ENCODE results near the gene TMEM201.
"Not testable (repeated sequence)": the region's sequence is repeated elsewhere in the genome, so short reads cannot be mapped to it uniquely, and the experiment has no call there.

Gene TMEM201

DNA sequence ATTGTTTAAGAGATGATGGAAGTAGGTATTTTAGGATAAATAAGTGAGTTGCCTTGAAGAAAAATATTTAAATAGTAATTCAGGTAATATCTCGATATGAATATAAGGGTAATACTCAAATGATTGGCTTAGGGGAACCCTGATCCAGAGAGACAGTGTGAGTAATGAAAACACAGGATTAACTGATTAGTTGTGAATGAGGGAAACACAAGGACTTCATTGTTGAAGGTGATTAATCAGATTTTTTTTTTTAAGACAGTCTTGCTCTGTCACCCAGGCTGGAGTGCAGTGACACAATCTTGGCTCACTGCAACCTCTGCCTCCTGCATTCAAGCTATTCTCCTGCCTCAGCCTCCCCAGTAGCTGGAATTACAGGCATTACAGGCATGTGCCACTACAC lies 36.7 kb upstream of the TMEM201 start:
- H3K27ac ChIP-seq: peak overlapping the region; percentile 92

DNA sequence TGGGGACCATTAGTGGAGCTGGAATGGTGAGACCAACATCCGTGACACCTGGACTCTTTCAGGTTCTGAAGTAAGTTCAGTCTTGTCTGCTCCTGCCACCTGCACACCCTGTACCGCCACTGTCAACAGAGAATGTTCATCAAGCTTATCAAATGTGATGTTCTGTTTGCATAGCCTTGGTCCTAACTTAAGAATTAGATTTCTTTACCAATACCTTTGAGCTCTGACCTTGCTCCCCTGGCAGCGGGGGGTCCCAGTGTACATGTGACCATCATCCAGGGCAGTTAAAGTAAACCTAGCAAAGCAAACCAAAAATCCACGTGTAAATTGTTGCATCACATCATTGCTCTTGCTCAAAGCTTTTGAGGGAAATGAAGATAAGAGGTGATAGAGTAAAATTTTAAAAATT lies 35.0 kb upstream of the TMEM201 start:
- peak overlapping the region; percentile 92 for H3K27ac ChIP-seq
- TF ChIP-seq, protein P1, sequence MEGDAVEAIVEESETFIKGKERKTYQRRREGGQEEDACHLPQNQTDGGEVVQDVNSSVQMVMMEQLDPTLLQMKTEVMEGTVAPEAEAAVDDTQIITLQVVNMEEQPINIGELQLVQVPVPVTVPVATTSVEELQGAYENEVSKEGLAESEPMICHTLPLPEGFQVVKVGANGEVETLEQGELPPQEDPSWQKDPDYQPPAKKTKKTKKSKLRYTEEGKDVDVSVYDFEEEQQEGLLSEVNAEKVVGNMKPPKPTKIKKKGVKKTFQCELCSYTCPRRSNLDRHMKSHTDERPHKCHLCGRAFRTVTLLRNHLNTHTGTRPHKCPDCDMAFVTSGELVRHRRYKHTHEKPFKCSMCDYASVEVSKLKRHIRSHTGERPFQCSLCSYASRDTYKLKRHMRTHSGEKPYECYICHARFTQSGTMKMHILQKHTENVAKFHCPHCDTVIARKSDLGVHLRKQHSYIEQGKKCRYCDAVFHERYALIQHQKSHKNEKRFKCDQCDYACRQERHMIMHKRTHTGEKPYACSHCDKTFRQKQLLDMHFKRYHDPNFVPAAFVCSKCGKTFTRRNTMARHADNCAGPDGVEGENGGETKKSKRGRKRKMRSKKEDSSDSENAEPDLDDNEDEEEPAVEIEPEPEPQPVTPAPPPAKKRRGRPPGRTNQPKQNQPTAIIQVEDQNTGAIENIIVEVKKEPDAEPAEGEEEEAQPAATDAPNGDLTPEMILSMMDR (IDR thresholded peaks at IDR 0.05): no peak
- no peak for TF ChIP-seq ZFX (IDR thresholded peaks at IDR 0.05; ENCODE audit: borderline replicate concordance)

More for the DNA sequence above, 36.7 kb upstream of the TMEM201 start:
- no peak for TF ChIP-seq ZFX (IDR thresholded peaks at IDR 0.05; ENCODE audit: borderline replicate concordance)

DNA sequence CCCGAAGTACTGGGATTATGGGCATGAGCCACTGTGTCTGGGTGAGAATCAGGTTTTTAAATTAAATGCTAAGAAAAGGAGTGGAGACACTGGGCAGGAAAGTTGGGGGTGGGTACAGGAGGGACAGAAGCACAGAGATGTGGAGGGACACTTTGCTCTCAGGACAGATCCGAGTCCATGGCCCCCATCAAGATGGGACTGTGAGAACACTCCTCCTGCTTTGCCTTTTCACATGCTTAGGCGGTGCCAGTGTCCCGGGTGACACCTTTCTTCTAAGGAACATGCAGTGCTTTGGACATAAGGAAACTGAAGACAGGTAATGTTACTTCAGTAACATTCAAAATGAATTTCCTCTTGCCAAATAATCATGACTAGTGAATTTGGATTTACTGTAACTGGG lies 32.8 kb upstream of the TMEM201 start:
- peak overlapping the region; percentile 92 for H3K27ac ChIP-seq
- no peak for TF ChIP-seq ZFX (IDR thresholded peaks at IDR 0.05; ENCODE audit: borderline replicate concordance)
- TF ChIP-seq, protein P1 (IDR thresholded peaks at IDR 0.05): no peak

DNA sequence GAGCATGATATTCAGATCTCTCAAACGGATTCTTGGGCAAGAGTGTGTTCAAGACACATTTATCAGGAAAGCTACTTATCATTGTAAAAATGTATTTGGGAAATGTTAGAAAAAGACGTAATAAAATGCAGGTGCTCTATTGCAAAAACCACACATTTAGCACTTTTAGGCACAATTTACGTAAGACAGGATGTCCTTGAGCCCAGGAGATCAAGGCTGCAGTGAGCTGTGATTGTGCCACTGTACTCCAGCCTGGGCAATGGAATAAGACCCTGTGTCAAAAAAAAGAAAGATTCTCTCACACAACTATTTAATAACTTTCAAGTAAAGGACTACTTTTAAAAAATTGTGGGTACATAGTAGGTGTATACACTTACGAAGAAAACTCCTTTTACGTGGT lies 31.1 kb upstream of the TMEM201 start:
- H3K27ac ChIP-seq: peak overlapping the region; percentile 32; the same call in 1 of the 2 replicates
- no peak for TF ChIP-seq ZFX (IDR thresholded peaks at IDR 0.05; ENCODE audit: borderline replicate concordance)
- TF ChIP-seq, protein P1 (IDR thresholded peaks at IDR 0.05): no peak

DNA sequence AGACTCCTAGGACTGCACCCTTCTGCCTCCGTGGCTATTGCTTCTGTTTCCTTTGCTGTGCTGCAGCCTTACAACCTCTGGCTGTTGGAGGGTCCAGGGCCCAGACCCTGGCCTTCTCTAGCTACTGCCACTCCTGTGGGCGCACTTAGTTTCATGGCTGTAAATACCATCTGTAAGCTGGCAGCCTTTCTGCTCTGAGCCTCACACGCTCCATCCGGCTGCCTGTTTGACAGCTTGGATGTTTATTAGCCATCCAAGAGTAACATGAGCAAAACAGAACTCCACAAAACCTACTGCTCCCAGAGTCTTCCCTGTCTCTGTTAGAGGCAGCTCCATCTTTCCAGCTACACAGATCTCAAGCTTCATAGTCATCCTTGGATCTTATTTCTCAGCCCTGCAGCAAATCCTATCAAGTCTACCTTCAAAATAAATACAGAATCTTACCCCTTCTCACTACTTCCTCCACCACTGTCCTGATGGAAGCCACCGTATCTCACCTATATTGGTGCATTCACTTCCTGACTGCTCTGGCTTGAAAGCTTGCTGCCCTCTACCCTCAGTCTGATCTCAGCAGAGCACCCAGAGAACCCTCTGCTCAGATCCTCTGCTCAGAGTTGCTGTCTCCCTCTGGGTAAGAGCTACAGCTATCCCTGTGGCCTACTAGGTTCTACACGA lies 30.3 kb upstream of the TMEM201 start:
- peak overlapping the region; percentile 32; the same call in 1 of the 2 replicates for H3K27ac ChIP-seq
- TF ChIP-seq, protein P1 (IDR thresholded peaks at IDR 0.05): no peak
- no peak for TF ChIP-seq ZFX (IDR thresholded peaks at IDR 0.05; ENCODE audit: borderline replicate concordance)

DNA sequence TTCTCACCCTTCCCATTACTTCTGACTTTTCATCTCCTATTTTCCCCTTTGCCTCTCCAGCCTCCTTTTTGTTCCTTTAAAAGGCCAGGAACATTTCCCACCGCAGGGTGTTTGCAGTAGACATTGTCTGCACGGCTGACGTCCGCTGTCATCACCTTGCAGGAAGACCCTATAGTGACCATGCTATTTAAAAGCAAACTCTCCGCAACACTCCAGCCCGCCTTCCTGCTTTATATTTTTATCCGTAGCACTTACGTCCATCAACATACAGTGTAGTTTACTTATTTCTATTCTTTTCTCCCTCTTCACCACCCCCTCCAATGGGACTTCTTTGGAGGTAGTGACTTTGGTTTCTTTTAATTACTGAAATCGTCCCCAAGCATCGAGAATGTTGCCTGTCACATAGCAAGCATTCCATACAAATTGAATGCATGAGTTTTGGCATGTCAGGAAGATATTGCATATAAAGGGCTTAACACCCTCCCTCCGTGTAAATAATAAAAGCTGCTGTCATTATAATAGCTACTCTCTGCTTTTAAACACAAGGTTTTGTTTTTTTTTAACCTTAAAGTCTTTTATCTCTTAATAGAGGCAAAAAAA lies 29.7 kb upstream of the TMEM201 start:
- H3K27ac ChIP-seq: peak overlapping the region; percentile 32; the same call in 1 of the 2 replicates
- TF ChIP-seq, protein P1 (IDR thresholded peaks at IDR 0.05): no peak
- TF ChIP-seq ZFX (IDR thresholded peaks at IDR 0.05; ENCODE audit: borderline replicate concordance): no peak

DNA sequence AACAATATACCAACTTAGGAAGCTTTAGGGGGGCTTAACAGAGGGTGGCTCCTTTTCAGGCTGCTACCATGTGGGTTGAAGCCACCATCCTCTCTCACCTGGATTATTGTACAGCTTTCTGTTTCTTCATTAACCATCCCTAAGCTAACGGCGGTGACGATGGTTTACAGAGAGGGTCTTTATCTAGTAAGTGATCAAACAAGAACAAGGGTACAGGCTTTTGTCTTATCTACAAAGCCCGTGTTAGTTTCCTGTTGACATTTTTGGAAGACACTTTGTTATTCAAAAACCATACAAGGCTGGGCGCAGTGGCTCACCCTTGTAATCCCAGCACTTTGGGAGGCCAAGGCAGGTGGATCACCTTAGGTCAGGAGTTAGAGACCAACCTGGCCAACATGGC lies 29.0 kb upstream of the TMEM201 start:
- TF ChIP-seq, protein P1 (IDR thresholded peaks at IDR 0.05): no peak
- TF ChIP-seq ZFX (IDR thresholded peaks at IDR 0.05; ENCODE audit: borderline replicate concordance): no peak
- no peak overlapping the region for H3K27ac ChIP-seq

DNA sequence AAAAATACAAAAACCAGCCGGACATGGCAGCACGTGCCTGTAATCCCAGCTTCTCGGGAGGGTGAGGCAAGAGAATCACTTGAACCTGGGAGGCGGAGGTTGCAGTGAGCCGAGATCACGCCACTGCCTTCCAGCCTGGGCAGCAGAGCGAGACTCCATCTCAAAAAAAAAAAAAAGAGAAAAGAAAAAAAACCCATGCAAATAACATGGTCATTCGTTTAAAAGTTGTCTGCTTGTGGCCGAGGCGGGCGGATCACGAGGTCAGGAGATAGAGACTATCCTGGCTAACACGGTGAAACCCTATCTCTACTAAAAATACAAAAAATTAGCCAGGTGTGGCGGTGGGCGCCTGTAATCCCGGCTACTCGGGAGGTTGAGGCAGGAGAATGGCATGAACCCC lies 28.6 kb upstream of the TMEM201 start:
- not testable (repeated sequence) for H3K27ac ChIP-seq

Data from 22Rv1 (cell line).